GM21528 (cell line): ENCODE measurements around the gene MRPL54.
"Not testable (repeated sequence)": the region's sequence is repeated elsewhere in the genome, so short reads cannot be mapped to it uniquely, and the experiment has no call there.

ENCODE experiments used
- ATAC-seq: cut with Tn5 transposase; IDR thresholded peaks from one replicate; pipeline ENCODE4 v1.9.1; 2021; ENCODE audit warnings: mild to moderate bottlenecking, moderate library complexity; ENCODE audit not compliant: unreplicated experiment, low FRiP score

Gene MRPL54

DNA sequence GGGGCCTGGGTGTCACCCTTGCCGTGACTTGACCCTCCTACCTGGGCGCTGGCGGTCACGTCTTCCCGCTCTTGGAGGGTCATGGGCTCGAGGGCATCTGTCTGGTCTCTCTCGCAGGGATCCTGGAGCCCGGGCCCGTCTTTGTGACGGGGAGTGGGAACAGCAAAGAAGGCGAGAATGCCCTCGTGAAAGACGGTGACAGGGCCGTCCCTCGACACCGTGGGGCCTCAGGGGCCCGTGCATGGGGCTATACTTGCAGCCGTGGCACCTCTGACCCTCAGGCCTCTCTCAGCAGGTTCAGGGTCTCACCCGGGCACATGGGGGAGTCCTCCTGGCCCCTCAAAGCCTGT lies 44.6 kb downstream of the MRPL54 start:
- no peak for ATAC-seq

DNA sequence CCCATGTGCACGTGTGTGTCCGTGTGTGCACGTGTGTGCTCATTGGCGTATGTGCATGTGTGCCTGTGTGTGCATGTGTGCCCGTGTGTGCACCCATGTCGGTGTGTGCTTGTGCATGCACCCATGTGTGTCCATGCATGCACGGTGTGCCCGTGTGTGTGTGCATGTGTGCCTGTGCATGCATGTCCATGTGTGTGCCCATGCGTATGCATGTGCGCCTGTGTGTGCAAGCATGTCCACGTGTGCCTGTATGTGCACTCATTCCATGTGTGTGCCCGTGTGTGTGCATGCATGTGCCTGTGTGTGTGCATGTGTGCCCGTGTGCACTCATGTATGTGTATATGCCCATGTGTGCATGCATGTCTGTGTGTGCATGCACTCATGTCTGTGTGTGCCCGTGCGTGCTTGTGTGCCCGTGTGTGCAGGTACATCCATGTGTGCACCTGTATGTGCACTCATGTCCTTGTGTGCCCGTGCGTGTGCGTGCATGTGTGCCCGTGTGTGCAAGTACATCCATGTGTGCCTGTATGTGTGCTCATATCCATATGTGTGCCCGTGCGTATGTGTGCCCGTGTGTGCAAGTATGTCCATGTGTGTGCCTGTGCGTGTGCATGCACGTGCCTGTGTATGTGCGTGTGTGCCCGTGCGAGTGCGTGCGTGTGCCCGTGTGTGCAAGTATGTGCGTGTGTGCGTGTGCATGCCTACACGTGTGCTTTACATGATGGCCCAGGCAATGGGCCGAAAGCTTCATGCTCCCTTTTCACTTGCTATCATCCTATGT lies 45.3 kb downstream of the MRPL54 start:
- ATAC-seq, result no peak

DNA sequence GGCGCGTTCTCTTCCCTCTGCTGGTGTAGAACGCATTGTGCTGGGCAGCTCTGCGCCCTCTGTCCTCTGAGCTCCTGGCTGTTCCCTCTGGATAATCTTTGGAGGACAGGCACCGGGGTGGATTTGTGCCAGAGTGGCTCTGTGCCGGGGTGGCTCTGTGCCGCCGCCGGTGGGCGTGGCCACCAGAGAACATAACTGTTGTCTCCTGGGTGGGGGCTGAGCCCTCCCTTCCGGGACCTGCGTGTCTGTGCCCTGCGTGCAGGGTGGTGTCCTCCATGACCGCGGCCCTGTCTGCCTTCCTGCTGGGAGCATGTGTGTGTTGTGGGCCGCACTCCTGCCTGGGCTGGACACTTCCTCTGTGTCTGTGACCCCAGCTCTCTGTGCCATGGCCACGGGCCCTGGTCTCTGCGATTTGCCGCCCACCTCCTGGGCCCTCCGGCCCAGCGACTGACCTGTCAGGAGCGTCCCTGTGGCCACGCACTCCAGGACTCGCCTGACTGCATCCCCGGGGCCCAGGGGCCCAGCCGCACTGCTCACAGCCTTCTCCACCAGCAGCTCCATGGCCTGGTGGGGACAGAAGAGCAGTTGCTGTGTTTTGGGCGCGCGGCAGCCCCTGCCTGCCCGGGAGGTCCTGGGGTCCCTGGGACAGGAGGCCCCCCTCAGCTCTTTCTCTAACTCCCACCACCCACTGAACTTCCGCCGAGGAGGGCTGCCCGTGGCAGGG lies 46.1 kb downstream of the MRPL54 start:
- ATAC-seq, result no peak

DNA sequence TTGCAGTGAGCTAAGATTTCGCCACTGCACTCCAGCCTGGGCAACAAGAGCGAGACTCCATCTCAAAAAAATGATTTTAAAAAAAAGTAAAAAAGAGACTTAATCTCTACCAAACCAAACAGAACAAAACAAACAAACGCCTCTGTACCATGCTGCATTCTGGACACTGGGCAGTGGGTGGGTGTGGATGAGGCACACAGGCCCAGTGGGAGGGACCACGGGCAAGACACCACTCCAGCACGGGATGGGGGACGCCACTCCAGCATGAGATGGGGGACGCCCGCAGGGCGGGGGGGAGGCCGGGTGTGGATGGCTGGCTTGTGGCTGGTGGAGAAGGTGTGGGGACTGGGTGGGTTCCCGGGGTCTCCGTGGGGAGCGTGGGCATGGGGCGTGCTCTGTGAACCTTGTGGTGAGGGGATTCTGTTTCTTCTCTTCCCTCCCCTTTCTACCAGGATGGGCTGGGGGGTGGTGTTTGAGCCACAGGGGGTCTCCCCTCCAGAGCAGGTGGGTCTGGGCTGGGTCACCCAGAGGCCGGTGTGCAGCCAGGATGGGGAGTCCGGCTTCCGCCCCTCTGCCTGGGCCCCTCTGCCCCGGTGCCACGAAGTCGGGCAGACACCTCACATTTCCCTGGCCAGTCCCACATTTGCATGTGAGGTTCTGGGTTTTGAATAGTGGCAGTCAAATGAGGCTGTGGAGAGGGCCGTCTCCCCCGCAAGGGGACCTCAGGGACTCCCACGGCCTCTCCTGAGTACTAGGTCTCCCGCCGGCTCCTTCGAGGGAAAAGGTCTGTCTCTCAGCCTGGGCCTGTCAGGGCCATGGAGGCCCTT lies 47.6 kb downstream of the MRPL54 start:
- no peak for ATAC-seq

DNA sequence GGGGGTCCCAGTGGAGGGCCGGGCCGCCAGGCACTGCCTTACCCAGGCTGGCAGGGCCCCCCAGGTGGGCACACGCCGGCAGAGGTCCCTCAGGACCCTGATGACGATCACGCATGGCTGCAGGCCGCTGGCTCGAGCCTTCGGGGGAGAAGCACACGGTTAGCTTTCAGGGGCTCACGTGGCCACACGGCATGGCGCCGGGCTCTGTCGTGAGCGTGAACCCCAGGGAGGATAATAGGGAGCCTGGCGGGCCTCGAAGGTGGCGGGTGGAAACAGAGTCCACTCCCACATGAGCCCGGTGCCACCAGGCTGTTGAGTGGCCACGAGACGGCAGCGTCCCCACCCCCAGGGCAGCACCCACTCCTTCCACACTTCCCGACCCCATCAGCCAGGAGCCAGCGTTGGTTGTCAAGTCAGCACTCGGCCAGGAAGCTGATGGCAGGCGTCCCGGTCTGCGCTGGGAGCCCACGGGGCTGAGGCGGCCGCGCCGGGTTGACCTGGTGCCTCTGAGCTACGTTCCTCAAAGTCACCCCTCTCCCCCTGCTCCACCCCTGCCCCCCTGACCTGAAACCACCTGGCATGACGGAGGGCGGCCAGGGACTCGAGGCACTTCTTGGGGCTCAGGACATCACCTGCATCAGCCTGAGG lies 48.4 kb downstream of the MRPL54 start:
- ATAC-seq, result no peak

DNA sequence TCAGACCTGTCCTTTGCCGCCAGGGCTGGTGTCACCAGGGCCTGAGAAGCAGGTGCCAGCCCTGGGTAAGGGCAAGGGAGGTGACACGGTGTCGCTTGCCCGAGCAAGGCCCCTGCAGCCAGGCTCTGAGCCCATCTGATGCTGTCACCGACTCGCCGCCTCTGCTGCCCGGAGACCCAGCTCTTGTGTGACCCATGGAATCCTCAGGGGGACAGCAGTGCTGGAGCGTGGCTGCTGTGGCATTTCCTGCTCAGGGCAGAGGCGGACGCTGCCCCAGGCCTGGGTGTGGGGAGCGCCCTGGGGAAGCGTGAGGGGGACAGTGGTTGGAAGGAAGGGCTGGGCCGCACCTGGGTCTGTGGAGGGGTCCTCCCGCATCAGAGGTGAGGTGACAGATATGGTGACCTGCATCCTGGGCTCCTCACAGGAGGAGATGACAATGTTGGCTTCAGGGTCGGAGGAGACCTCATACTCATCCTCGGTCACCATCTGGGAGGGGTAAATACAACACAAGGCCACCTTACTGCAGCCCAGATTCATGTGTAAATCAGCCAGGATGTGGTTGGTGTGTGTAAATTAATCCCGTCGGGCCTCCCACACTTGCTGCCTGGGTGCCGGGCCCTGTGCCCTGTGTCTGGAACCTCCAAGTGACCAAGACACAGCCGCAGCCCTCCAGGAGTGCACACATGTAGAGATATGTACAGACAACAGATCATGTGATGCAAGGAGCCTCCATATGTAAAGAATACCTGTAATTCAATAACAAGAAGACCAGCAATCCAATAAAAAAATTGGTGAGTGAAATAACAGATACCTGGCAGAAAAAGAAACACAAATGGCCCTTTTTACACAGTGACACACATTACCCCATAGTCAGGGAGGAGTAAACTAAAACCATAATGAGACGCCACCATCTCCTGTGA lies 51.3 kb downstream of the MRPL54 start:
- no peak for ATAC-seq

DNA sequence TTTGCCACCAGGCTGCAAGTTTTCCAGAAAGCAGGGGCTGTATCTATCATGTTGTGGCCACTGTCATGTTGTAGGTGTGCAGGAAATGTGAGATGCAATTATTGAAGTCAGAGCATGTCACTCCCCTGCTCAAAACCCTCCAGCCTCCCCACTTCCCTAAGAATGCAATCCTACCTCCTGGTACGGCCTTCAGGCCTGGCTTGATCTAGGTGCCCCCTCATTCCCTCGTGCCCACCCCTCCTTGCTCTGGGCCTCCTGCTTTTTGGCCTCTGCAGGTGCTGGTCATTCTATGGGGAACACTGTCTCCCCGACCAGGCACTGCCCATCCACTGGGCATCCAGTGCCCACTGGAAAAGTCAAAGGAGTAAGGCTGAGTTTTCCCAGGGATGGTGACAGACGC lies 52.2 kb downstream of the MRPL54 start:
- no peak for ATAC-seq

DNA sequence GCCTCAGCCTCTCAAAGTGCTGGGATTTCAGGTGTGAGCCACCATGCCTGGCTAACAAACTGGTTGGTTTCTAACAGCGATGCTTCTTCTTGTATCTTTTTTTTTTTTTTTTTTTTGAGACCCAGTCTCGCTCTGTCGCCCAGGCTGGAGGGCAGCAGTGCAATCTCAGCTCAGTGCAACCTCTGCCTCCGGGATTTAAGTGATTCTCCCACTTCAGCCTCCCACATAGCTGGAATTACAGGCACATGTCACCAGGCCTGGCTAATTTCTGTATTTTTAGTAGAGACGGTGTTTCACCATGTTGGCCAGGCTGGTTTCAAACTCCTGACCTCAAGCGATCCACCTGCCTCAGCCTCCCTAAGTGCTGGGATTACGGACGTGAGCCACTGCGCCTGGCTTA lies 53.7 kb downstream of the MRPL54 start:
- not testable (repeated sequence) for ATAC-seq

DNA sequence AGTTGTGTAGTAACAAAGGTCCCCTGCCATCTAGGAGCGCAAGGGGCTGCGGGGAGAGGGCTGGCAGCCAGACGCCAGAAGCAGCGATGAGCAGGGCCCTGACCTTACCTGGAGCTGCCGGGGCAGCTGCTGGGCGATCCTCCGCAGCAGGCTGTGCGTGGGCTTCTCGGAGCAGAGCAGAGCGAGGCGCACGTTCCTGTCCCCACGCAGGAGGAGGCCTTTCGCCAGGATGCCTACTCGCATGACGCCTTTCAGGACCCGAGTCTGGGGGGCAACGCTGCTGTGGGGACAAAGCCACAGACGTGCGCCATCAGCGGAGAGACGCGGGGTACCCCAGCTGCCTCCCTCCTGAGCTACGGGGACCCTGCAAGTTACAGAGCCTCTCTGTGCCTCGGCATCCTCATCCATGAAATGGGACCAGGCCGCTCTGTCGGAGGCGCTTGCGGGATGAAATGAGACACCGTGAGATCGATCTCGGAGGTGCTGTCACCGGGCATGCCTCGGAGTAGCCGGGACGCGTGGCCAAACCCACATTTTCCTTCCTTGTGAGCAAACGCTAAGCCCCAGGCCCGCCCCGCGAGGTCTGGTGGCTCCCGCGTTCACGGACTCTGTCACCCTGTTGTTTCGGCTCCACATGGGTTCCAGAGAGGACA lies 54.2 kb downstream of the MRPL54 start:
- no peak for ATAC-seq
